ENCODE data around the gene MYO1H.
A peak's percentile ranks its signal among the peaks of the same experiment; 100 is the strongest.

Gene MYO1H

DNA sequence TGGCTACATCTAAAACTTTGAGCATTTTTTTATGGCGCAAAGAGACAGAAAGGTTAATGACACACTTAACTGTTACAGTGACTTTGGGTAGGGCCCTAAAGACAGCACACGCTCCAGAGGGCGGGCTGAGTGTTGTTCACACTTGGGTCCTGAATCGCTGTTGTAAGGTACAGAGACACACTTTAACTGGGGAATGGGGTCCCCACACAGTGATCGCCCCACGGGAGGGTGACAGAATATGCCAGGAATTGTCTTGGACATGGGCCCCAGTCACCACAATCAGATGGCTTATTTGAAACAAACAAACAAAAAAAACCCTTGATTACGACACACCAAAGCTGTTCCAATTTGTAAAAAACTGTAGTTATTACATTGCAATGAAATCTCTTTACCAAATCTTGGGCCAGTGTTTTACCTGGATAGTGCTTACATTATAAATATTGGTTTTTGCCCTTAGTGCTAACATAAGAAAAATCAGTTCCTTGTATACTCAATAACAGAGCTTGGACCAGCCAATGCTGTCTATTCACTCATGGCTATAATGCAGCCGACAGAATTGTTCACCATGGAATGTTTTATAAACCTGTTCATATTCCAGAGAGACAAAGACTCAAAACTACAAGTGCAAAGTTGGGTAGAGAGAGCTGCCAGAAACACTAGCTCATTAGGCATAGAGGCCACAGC lies 101.1 kb downstream of the MYO1H start:
- no peak overlapping the region for H3K4me3 ChIP-seq (ENCODE audit: insufficient read length, low read depth)
- H3K9me3 ChIP-seq (ENCODE audit: insufficient read depth, low read length): no peaks in the 10 kb centered on the region
- H3K36me3 ChIP-seq (ENCODE audit: insufficient read depth, insufficient read length, low read length): peaks cover 85% of the 10 kb centered on the region
- DNase-seq (ENCODE audit: low read depth, low spot score): no peak
- H3K27me3 ChIP-seq (ENCODE audit: insufficient read depth, insufficient read length): no peaks in the 10 kb centered on the region
- no peak overlapping the region for H3K9ac ChIP-seq (ENCODE audit: insufficient read length, low read depth)
- H3K4me1 ChIP-seq (ENCODE audit: insufficient read depth, insufficient read length): no peaks in the 10 kb centered on the region
- TF ChIP-seq SUZ12 (IDR thresholded peaks at IDR 0.05; ENCODE audit: extremely low read depth, insufficient read depth, insufficient read length): no peak
- no peak for TF ChIP-seq YY1 (IDR thresholded peaks at IDR 0.05; ENCODE audit: insufficient read depth, insufficient read length)
- no peak for TF ChIP-seq ZNF274 (IDR thresholded peaks at IDR 0.05; ENCODE audit: low read depth, low read length)

GRCh38 chr12:109449845-109450532 lies 102.3 kb downstream of the MYO1H start:
- no peaks in the 10 kb centered on the region for H3K4me1 ChIP-seq (ENCODE audit: insufficient read depth, insufficient read length)
- no peak overlapping the region for H3K9ac ChIP-seq (ENCODE audit: insufficient read length, low read depth)
- H3K4me3 ChIP-seq (ENCODE audit: insufficient read length, low read depth): no peak overlapping the region
- DNase-seq (ENCODE audit: low read depth, low spot score): no peak
- no peak for TF ChIP-seq SUZ12 (IDR thresholded peaks at IDR 0.05; ENCODE audit: extremely low read depth, insufficient read depth, insufficient read length)
- TF ChIP-seq ZNF274 (IDR thresholded peaks at IDR 0.05; ENCODE audit: low read depth, low read length): no peak
- TF ChIP-seq YY1 (IDR thresholded peaks at IDR 0.05; ENCODE audit: insufficient read depth, insufficient read length): no peak
- peaks cover 93% of the 10 kb centered on the region for H3K36me3 ChIP-seq (ENCODE audit: insufficient read depth, insufficient read length, low read length)
- no peaks in the 10 kb centered on the region for H3K9me3 ChIP-seq (ENCODE audit: insufficient read depth, low read length)
- no peaks in the 10 kb centered on the region for H3K27me3 ChIP-seq (ENCODE audit: insufficient read depth, insufficient read length)

DNA sequence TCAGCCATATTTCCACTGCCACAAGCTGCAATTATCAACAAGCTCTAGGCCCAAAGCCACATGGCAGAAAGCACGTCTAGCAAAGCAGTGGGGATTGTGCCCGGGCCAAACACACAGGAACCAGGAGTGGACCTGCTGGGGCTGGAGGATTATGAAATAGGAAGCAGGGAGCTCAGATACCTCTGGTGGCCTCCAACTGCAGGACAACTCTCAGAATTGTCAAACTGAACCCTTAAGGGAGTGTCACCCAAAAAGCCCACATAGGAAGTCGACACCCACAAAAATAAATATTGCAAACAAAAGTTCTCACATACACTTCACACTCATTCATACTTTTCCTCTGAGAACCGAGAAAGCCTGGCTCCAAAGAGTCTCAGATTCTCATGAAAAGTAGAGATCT lies 103.3 kb downstream of the MYO1H start:
- no peaks in the 10 kb centered on the region for H3K9me3 ChIP-seq (ENCODE audit: insufficient read depth, low read length)
- peaks cover 95% of the 10 kb centered on the region for H3K36me3 ChIP-seq (ENCODE audit: insufficient read depth, insufficient read length, low read length)
- no peak for DNase-seq (ENCODE audit: low read depth, low spot score)
- no peaks in the 10 kb centered on the region for H3K4me1 ChIP-seq (ENCODE audit: insufficient read depth, insufficient read length)
- no peak overlapping the region for H3K4me3 ChIP-seq (ENCODE audit: insufficient read length, low read depth)
- H3K27me3 ChIP-seq (ENCODE audit: insufficient read depth, insufficient read length): no peaks in the 10 kb centered on the region
- TF ChIP-seq YY1 (IDR thresholded peaks at IDR 0.05; ENCODE audit: insufficient read depth, insufficient read length) (no peak), SUZ12 (IDR thresholded peaks at IDR 0.05; ENCODE audit: extremely low read depth, insufficient read depth, insufficient read length) (no peak), ZNF274 (IDR thresholded peaks at IDR 0.05; ENCODE audit: low read depth, low read length) (no peak)
- H3K9ac ChIP-seq (ENCODE audit: insufficient read length, low read depth): no peak overlapping the region

GRCh38 chr12:109451400-109451799 lies 103.7 kb downstream of the MYO1H start:
- Histone ChIP-seq H3K27me3 (ENCODE audit: insufficient read depth, insufficient read length) (no peaks in the 10 kb centered on the region), H3K4me1 (ENCODE audit: insufficient read depth, insufficient read length) (no peaks in the 10 kb centered on the region), H3K9me3 (ENCODE audit: insufficient read depth, low read length) (no peaks in the 10 kb centered on the region), H3K36me3 (ENCODE audit: insufficient read depth, insufficient read length, low read length) (peaks cover 97% of the 10 kb centered on the region), H3K4me3 (ENCODE audit: insufficient read length, low read depth) (no peak overlapping the region), H3K9ac (ENCODE audit: insufficient read length, low read depth) (no peak overlapping the region)
- DNase-seq (ENCODE audit: low read depth, low spot score): no peak
- TF ChIP-seq ZNF274 (IDR thresholded peaks at IDR 0.05; ENCODE audit: low read depth, low read length) (no peak), YY1 (IDR thresholded peaks at IDR 0.05; ENCODE audit: insufficient read depth, insufficient read length) (no peak), SUZ12 (IDR thresholded peaks at IDR 0.05; ENCODE audit: extremely low read depth, insufficient read depth, insufficient read length) (no peak)

DNA sequence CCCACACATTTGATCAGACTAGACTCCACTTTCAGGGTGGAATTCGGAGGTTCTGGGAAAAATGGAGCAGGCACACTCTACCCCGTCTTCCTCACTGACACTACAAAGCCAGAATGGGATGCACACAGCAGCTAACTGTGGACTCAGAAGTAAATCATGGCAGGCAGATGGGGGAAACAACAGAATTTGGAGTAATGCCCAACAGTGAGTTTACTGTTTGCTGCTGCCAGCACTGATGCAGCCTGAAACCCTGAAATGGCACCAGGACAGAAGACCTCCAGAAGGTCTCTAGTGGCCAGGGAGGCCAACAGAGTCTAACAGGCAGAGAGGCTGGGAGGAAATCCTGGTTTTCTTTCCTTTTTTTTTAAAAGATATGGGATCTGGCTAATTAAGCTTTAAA lies 104.8 kb downstream of the MYO1H start:
- H3K9ac ChIP-seq (ENCODE audit: insufficient read length, low read depth): no peak overlapping the region
- no peaks in the 10 kb centered on the region for H3K27me3 ChIP-seq (ENCODE audit: insufficient read depth, insufficient read length)
- H3K4me1 ChIP-seq (ENCODE audit: insufficient read depth, insufficient read length): no peaks in the 10 kb centered on the region
- no peak overlapping the region for H3K4me3 ChIP-seq (ENCODE audit: insufficient read length, low read depth)
- TF ChIP-seq ZNF274 (IDR thresholded peaks at IDR 0.05; ENCODE audit: low read depth, low read length): no peak
- no peak for TF ChIP-seq YY1 (IDR thresholded peaks at IDR 0.05; ENCODE audit: insufficient read depth, insufficient read length)
- TF ChIP-seq SUZ12 (IDR thresholded peaks at IDR 0.05; ENCODE audit: extremely low read depth, insufficient read depth, insufficient read length): no peak
- peaks cover 97% of the 10 kb centered on the region for H3K36me3 ChIP-seq (ENCODE audit: insufficient read depth, insufficient read length, low read length)
- H3K9me3 ChIP-seq (ENCODE audit: insufficient read depth, low read length): no peaks in the 10 kb centered on the region
- DNase-seq (ENCODE audit: low read depth, low spot score): no peak

DNA sequence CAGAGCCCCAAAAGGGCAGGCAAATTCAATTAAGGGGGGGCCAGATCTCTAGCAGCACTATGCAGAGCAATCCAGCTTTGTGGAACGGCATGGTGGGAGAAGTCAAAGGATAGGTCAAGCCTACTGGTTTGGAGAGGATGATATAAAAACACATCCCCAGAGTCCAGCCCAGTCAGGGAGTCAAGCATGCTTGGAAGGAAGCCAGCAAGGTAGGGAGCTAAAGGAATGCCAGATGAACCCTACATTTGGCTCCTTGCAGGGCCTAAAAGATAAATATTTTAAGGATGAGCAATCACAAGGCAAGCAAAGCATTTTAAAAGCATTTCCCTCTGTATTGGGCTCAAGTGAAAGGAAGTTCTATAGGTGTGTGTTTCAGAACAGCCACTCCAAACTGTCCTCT lies 108.0 kb downstream of the MYO1H start:
- Histone ChIP-seq H3K27me3 (ENCODE audit: insufficient read depth, insufficient read length) (no peaks in the 10 kb centered on the region), H3K4me3 (ENCODE audit: insufficient read length, low read depth) (no peak overlapping the region), H3K4me1 (ENCODE audit: insufficient read depth, insufficient read length) (peaks cover 16% of the 10 kb centered on the region), H3K9ac (ENCODE audit: insufficient read length, low read depth) (no peak overlapping the region), H3K36me3 (ENCODE audit: insufficient read depth, insufficient read length, low read length) (peaks cover 88% of the 10 kb centered on the region), H3K9me3 (ENCODE audit: insufficient read depth, low read length) (no peaks in the 10 kb centered on the region)
- TF ChIP-seq YY1 (IDR thresholded peaks at IDR 0.05; ENCODE audit: insufficient read depth, insufficient read length): no peak
- no peak for TF ChIP-seq ZNF274 (IDR thresholded peaks at IDR 0.05; ENCODE audit: low read depth, low read length)
- TF ChIP-seq SUZ12 (IDR thresholded peaks at IDR 0.05; ENCODE audit: extremely low read depth, insufficient read depth, insufficient read length): no peak
- no peak for DNase-seq (ENCODE audit: low read depth, low spot score)

- H3K27me3 ChIP-seq (ENCODE audit: insufficient read depth, insufficient read length): no peaks in the 10 kb centered on the region
- peaks cover 70% of the 10 kb centered on the region for H3K36me3 ChIP-seq (ENCODE audit: insufficient read depth, insufficient read length, low read length)
- TF ChIP-seq SUZ12 (IDR thresholded peaks at IDR 0.05; ENCODE audit: extremely low read depth, insufficient read depth, insufficient read length): no peak
- no peak for TF ChIP-seq YY1 (IDR thresholded peaks at IDR 0.05; ENCODE audit: insufficient read depth, insufficient read length)
- TF ChIP-seq ZNF274 (IDR thresholded peaks at IDR 0.05; ENCODE audit: low read depth, low read length): no peak
- no peak for DNase-seq (ENCODE audit: low read depth, low spot score)
- H3K9me3 ChIP-seq (ENCODE audit: insufficient read depth, low read length): no peaks in the 10 kb centered on the region
- peaks cover 29% of the 10 kb centered on the region for H3K4me1 ChIP-seq (ENCODE audit: insufficient read depth, insufficient read length)
- peak overlapping the region; percentile 65 for H3K9ac ChIP-seq (ENCODE audit: insufficient read length, low read depth)
- peak overlapping the region; percentile 3 for H3K4me3 ChIP-seq (ENCODE audit: insufficient read length, low read depth)
These were observed 110.4 kb downstream of the MYO1H start for GRCh38 chr12:109458086-109458485.

Measured in NT2/D1 (cell line).